Lower lobe of right lung (tissue), 2 donors: ENCODE measurements around the gene GSS. TPM values are rescaled to one million over a fixed set of nuclear protein-coding genes. Genes with fewer than 3 reads are reported as not detected.
A peak's percentile ranks its signal among the peaks of the same experiment; 100 is the strongest.

Experiments used
- ATAC-seq, 2 donors: fragments of 200-7000 bp; cut with Tn5 transposase; one replicate each; pipeline ENCODE4 v1.9.1; 2020 to 2022; ENCODE audit warnings: mild to moderate bottlenecking in 2 of 2, moderate library complexity in 2 of 2
- DNase-seq: peaks from one replicate; pipeline ENCODE4 v3.0.0-alpha.2; 2020
- H3K27ac ChIP-seq: fragments of 200-600 bp; one replicate; pipeline ENCODE4 v1.8.0; 2022
- H3K27me3 ChIP-seq: fragments of 200-600 bp; one replicate; pipeline ENCODE4 v1.8.0; 2022; ENCODE audit warnings: low read depth
- H3K36me3 ChIP-seq: fragments of 200-600 bp; one replicate; pipeline ENCODE4 v1.8.0; 2022; ENCODE audit warnings: mild to moderate bottlenecking
- H3K4me1 ChIP-seq: fragments of 200-600 bp; one replicate; pipeline ENCODE4 v1.8.0; 2022
- H3K4me3 ChIP-seq: fragments of 200-600 bp; one replicate; pipeline ENCODE4 v1.8.0; 2022; ENCODE audit warnings: mild to moderate bottlenecking
- H3K9me3 ChIP-seq: fragments of 200-600 bp; one replicate; pipeline ENCODE4 v1.8.0; 2022
- CTCF ChIP-seq: fragments of 200-600 bp; IDR thresholded peaks from one replicate; pipeline ENCODE4 v1.8.0; 2022; ENCODE audit warnings: antibody characterized with exemption, mild to moderate bottlenecking
- intact Hi-C: fragments of 100-400 bp; cut with DNase I; formaldehyde crosslinking; loops from one replicate; pipeline ENCODE4 v1.11.0; 2022
- total RNA-seq: library from RNA; stranded (reverse); fragmentation: NEBNext Ultra II Directional; extraction: Animal tissue kit (Norgen Biotek cat#: 25700); gene quantifications from one replicate; pipeline ENCODE4 v1.2.1, GENCODE V29; 2021
- donor health status: DM: no; HTN: yes; CAD: no; lungs with severe emphysema.

Gene GSS
- total RNA-seq, 1 donor from 2014 or later: 28.8 TPM

- Histone ChIP-seq H3K4me1 (no peaks in the 10 kb centered on the region), H3K36me3 (no peaks in the 10 kb centered on the region), H3K4me3 (no peak overlapping the region), H3K27ac (no peak overlapping the region), H3K9me3 (no peaks in the 10 kb centered on the region), H3K27me3 (no peaks in the 10 kb centered on the region)
- TF ChIP-seq CTCF: no peak
- no peak for DNase-seq
- no peak for ATAC-seq
- intact Hi-C loops: no loop called here
Measured at GRCh38 chr20:34965051-34965450, 9.4 kb upstream of the GSS start.

DNA sequence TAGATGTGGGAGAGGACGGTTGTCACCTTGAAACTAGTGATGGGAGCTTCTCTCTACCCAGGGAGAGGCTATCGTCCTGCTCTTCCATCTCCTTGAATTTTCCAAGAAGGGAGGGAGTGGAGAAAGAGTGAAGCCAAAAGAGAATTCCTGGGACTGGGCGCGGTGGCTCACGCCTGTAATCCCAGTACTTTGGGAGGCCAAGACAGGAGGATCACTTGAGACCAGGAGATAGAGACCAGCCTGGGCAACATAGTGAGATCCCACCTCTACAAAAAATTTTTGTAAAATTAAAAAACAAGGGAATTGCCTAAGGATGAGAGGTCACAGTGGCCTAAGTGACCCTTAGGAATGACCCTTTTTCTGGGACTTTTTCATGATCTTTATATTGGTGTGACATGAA lies 8.9 kb upstream of the GSS start:
- Histone ChIP-seq H3K4me3 (no peak overlapping the region), H3K36me3 (no peaks in the 10 kb centered on the region), H3K27me3 (no peaks in the 10 kb centered on the region), H3K9me3 (no peaks in the 10 kb centered on the region), H3K27ac (no peak overlapping the region), H3K4me1 (no peaks in the 10 kb centered on the region)
- intact Hi-C loops: no loop called here
- no peak for TF ChIP-seq CTCF
- ATAC-seq (no peak), DNase-seq (no peak)

GRCh38 chr20:34956751-34957472 lies 1.3 kb upstream of the GSS start:
- DNase-seq (no peak), ATAC-seq (no peak)
- H3K9me3 ChIP-seq: no peaks in the 10 kb centered on the region
- no peak overlapping the region for H3K27ac ChIP-seq
- no peaks in the 10 kb centered on the region for H3K27me3 ChIP-seq
- intact Hi-C loops: no loop called here
- TF ChIP-seq CTCF: no peak
- no peaks in the 10 kb centered on the region for H3K36me3 ChIP-seq
- no peak overlapping the region for H3K4me3 ChIP-seq
- H3K4me1 ChIP-seq: peaks cover 14% of the 10 kb centered on the region

DNA sequence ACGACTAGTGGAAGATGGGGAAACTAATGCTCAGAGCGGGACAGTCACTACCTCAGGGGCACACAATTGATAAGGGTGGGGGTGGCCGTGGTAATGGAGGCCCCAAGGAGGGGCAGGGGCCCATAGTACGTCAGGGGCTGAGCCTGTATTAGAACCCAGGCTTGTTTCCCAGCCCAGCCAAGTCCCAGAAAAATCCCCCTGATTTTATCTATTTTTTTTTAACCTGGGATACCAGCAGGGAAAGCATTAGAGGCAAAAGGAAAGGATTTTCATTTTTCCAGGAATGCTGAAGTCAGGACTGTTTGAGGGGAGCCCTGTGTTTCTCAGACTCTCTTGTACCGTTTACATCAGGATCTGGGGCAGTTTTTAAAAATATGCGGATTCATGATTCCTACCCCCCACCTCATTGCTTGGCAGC lies 444 bp upstream of the GSS start:
- no peaks in the 10 kb centered on the region for H3K27me3 ChIP-seq
- no peak for DNase-seq
- no peaks in the 10 kb centered on the region for H3K9me3 ChIP-seq
- no peak for ATAC-seq
- intact Hi-C loops: no loop called here
- H3K27ac ChIP-seq: peak overlapping the region; percentile 88
- peaks cover 14% of the 10 kb centered on the region for H3K4me1 ChIP-seq
- peak overlapping the region; percentile 84 for H3K4me3 ChIP-seq
- TF ChIP-seq CTCF: peak; percentile 51
- H3K36me3 ChIP-seq: peaks cover 6% of the 10 kb centered on the region

- ATAC-seq (peak; percentile 6 to 9), DNase-seq (no peak)
- intact Hi-C loops: no loop called here
Measured at GRCh38 chr20:34954904-34955230, 739 bp downstream of the GSS start.

More at GRCh38 chr20:34954904-34955230, 739 bp downstream of the GSS start:
- H3K36me3 ChIP-seq: peaks cover 13% of the 10 kb centered on the region
- H3K27ac ChIP-seq: peak overlapping the region; percentile 88
- H3K9me3 ChIP-seq: no peaks in the 10 kb centered on the region
- TF ChIP-seq CTCF: no peak
- H3K4me3 ChIP-seq: peak overlapping the region; percentile 84
- no peaks in the 10 kb centered on the region for H3K27me3 ChIP-seq
- peaks cover 14% of the 10 kb centered on the region for H3K4me1 ChIP-seq
